Activated T-helper 2 cell treated with anti-CD3 and anti-CD28 coated beads, Interferon-gamma antibody, Interleukin-2, Interleukin-4, amounts not matched to agents 10 μg/mL and 5 μg/mL and 100 μg/mL, durations not matched to agents 14 hours and 24 hours and 36 hours (primary cell): Measurements from ENCODE around the gene CFAP58. TPM values are rescaled to one million over a fixed set of nuclear protein-coding genes. Genes with fewer than 3 reads are reported as not detected.

Experiments used
- DNase-seq: peaks from one replicate; pipeline ENCODE4 v3.0.0; 2021; ENCODE audit warnings: low spot score
- H3K27ac Mint-ChIP-seq: one replicate; pipeline ENCODE4 v1.8.0; 2021; ENCODE audit warnings: mixed read lengths
- H3K27me3 Mint-ChIP-seq: one replicate; pipeline ENCODE4 v1.8.0; 2021; ENCODE audit warnings: low read depth, mixed read lengths
- H3K36me3 Mint-ChIP-seq: one replicate; pipeline ENCODE4 v1.8.0; 2021; ENCODE audit warnings: low read depth, mixed read lengths
- H3K4me1 Mint-ChIP-seq: one replicate; pipeline ENCODE4 v1.8.0; 2021; ENCODE audit warnings: low read depth, mixed read lengths
- H3K4me3 Mint-ChIP-seq: one replicate; pipeline ENCODE4 v1.8.0; 2021; ENCODE audit warnings: low read depth, mild to moderate bottlenecking, moderate library complexity, mixed read lengths
- H3K9me3 Mint-ChIP-seq: one replicate; pipeline ENCODE4 v1.8.0; 2021; ENCODE audit warnings: mixed read lengths
- intact Hi-C: fragments of 100-400 bp; cut with micrococcal nuclease; formaldehyde crosslinking; loops from one replicate; pipeline ENCODE4 v1.15.1; 2023
- total RNA-seq: library from RNA; stranded (reverse); gene quantifications from 2 replicates; pipeline ENCODE4 v1.2.3, GENCODE V29; 2022

Gene CFAP58
- total RNA-seq, 1 donor from 2014 or later: 1.1 TPM

GRCh38 chr10:104325436-104326435, 27.9 kb upstream of the CFAP58 start:
- DNase-seq: no peak
- Mint-ChIP-seq H3K4me1 (peaks cover 84% of the 10 kb centered on the region), H3K4me3 (peak overlapping the region; percentile 44), H3K9me3 (no peaks in the 10 kb centered on the region), H3K27ac (peak overlapping the region; percentile 73), H3K27me3 (no peaks in the 10 kb centered on the region), H3K36me3 (peaks cover 26% of the 10 kb centered on the region)
- intact Hi-C loops: no loop called here

- H3K27me3 Mint-ChIP-seq: no peaks in the 10 kb centered on the region
- H3K36me3 Mint-ChIP-seq: peaks cover 36% of the 10 kb centered on the region
- peak overlapping the region; percentile 20 for H3K27ac Mint-ChIP-seq
- H3K4me1 Mint-ChIP-seq: peaks cover 90% of the 10 kb centered on the region
- intact Hi-C loops: no loop called here
- no peak overlapping the region for H3K4me3 Mint-ChIP-seq
- no peaks in the 10 kb centered on the region for H3K9me3 Mint-ChIP-seq
- DNase-seq: no peak
Observed at GRCh38 chr10:104326991-104327610, 26.5 kb upstream of the CFAP58 start.

- no peaks in the 10 kb centered on the region for H3K27me3 Mint-ChIP-seq
- H3K36me3 Mint-ChIP-seq: peaks cover 40% of the 10 kb centered on the region
- intact Hi-C loops: loop anchor here (1.0 to 2.0 kb wide), 2 partner anchors 23 to 37 kb away; no protein-coding TSS in a partner anchor
- peak overlapping the region; percentile 68 for H3K4me3 Mint-ChIP-seq
- DNase-seq: no peak
- H3K9me3 Mint-ChIP-seq: no peaks in the 10 kb centered on the region
- H3K27ac Mint-ChIP-seq: peak overlapping the region; percentile 90
- H3K4me1 Mint-ChIP-seq: peaks cover 89% of the 10 kb centered on the region
Observed at GRCh38 chr10:104327745-104328645, 25.6 kb upstream of the CFAP58 start.

- Mint-ChIP-seq H3K27me3 (no peaks in the 10 kb centered on the region), H3K4me3 (peak overlapping the region; percentile 68), H3K4me1 (peaks cover 91% of the 10 kb centered on the region), H3K36me3 (peaks cover 46% of the 10 kb centered on the region), H3K9me3 (no peaks in the 10 kb centered on the region), H3K27ac (peak overlapping the region; percentile 90)
- intact Hi-C loops: loop anchor here (1.0 to 2.0 kb wide), 2 partner anchors 23 to 38 kb away; no protein-coding TSS in a partner anchor
- no peak for DNase-seq
Observed at GRCh38 chr10:104328646-104328895, 25.1 kb upstream of the CFAP58 start.

- Mint-ChIP-seq H3K36me3 (peaks cover 45% of the 10 kb centered on the region), H3K4me3 (peak overlapping the region; percentile 68), H3K27me3 (no peaks in the 10 kb centered on the region), H3K27ac (peak overlapping the region; percentile 90), H3K4me1 (peaks cover 91% of the 10 kb centered on the region), H3K9me3 (no peaks in the 10 kb centered on the region)
- intact Hi-C loops: loop anchor here (1.0 to 2.0 kb wide), 5 partner anchors 9 to 60 kb away; partner anchors contain the start of genes GSTO2 and ITPRIP
- peak; percentile 44 for DNase-seq
Observed at GRCh38 chr10:104328896-104329710, 24.5 kb upstream of the CFAP58 start.

GRCh38 chr10:104329735-104330134, 23.9 kb upstream of the CFAP58 start:
- H3K27me3 Mint-ChIP-seq: no peaks in the 10 kb centered on the region
- H3K36me3 Mint-ChIP-seq: peaks cover 41% of the 10 kb centered on the region
- peak overlapping the region; percentile 68 for H3K4me3 Mint-ChIP-seq
- H3K4me1 Mint-ChIP-seq: peaks cover 87% of the 10 kb centered on the region
- intact Hi-C loops: loop anchor here (1.0 to 2.0 kb wide), 4 partner anchors 9 to 60 kb away; partner anchors contain the start of genes GSTO2 and ITPRIP
- no peaks in the 10 kb centered on the region for H3K9me3 Mint-ChIP-seq
- DNase-seq: no peak
- peak overlapping the region; percentile 90 for H3K27ac Mint-ChIP-seq

- Mint-ChIP-seq H3K4me3 (peak overlapping the region; percentile 6), H3K27me3 (no peaks in the 10 kb centered on the region), H3K9me3 (no peaks in the 10 kb centered on the region), H3K36me3 (peaks cover 44% of the 10 kb centered on the region), H3K27ac (peak overlapping the region; percentile 90), H3K4me1 (peaks cover 88% of the 10 kb centered on the region)
- intact Hi-C loops: no loop called here
- DNase-seq: no peak
Observed at GRCh38 chr10:104330168-104331110, 23.2 kb upstream of the CFAP58 start.

GRCh38 chr10:104331208-104331838, 22.3 kb upstream of the CFAP58 start:
- no peak for DNase-seq
- intact Hi-C loops: no loop called here
- H3K9me3 Mint-ChIP-seq: no peaks in the 10 kb centered on the region
- H3K27me3 Mint-ChIP-seq: no peaks in the 10 kb centered on the region
- H3K36me3 Mint-ChIP-seq: peaks cover 39% of the 10 kb centered on the region
- H3K27ac Mint-ChIP-seq: no peak overlapping the region
- H3K4me1 Mint-ChIP-seq: peaks cover 90% of the 10 kb centered on the region
- H3K4me3 Mint-ChIP-seq: no peak overlapping the region

GRCh38 chr10:104332243-104333031, 21.2 kb upstream of the CFAP58 start:
- Mint-ChIP-seq H3K4me3 (no peak overlapping the region), H3K9me3 (no peaks in the 10 kb centered on the region), H3K27ac (no peak overlapping the region), H3K27me3 (no peaks in the 10 kb centered on the region), H3K36me3 (peaks cover 35% of the 10 kb centered on the region), H3K4me1 (peaks cover 86% of the 10 kb centered on the region)
- intact Hi-C loops: no loop called here
- no peak for DNase-seq

GRCh38 chr10:104333032-104333727, 20.5 kb upstream of the CFAP58 start:
- intact Hi-C loops: no loop called here
- Mint-ChIP-seq H3K9me3 (no peaks in the 10 kb centered on the region), H3K4me1 (peaks cover 80% of the 10 kb centered on the region)

More at GRCh38 chr10:104333032-104333727, 20.5 kb upstream of the CFAP58 start:
- Mint-ChIP-seq H3K27ac (peak overlapping the region; percentile 13), H3K27me3 (no peaks in the 10 kb centered on the region), H3K36me3 (peaks cover 35% of the 10 kb centered on the region), H3K4me3 (peak overlapping the region; percentile 11)
- no peak for DNase-seq
